Kidney (tissue), 14 donors: ENCODE data around the gene ASPM. TPM values are rescaled to one million over a fixed set of nuclear protein-coding genes. Genes with fewer than 3 reads are reported as not detected.

Experiments used
- DNase-seq, 5 donors: peaks; one replicate each; pipeline ENCODE4 v3.0.0-alpha.2; 2013 to 2020
- FAIRE-seq: peaks from 2 replicates; lab custom pipeline; 2012; peaks lifted over from hg19 to GRCh38; lab: Jason Lieb, UNC
- H3K27ac ChIP-seq, 2 donors: one replicate each; pipeline ENCODE4 v1.7.0; 2013; ENCODE audit warnings: low read depth in 2 of 2, low read length in 2 of 2, inconsistent platforms in 1 of 2
- H3K27me3 ChIP-seq: one replicate; pipeline ENCODE4 v1.7.1; 2013; ENCODE audit warnings: low read length, inconsistent platforms; ENCODE audit not compliant: control insufficient read depth, insufficient read depth
- H3K36me3 ChIP-seq, 3 donors: one replicate each; pipeline versions ENCODE4 v1.7.0 to v1.7.1; 2013; ENCODE audit warnings: low read length in 3 of 3, control low read depth in 1 of 3, inconsistent platforms in 1 of 3; ENCODE audit not compliant: insufficient read depth in 3 of 3, control insufficient read depth in 2 of 3
- H3K4me1 ChIP-seq, 3 donors: one replicate each; pipeline versions ENCODE4 v1.7.0 to v1.7.1; 2013; ENCODE audit warnings: low read length in 3 of 3, inconsistent platforms in 1 of 3, low read depth in 1 of 3; ENCODE audit not compliant: control insufficient read depth in 2 of 3, insufficient read depth in 2 of 3
- H3K4me3 ChIP-seq, 3 donors: one replicate each; pipeline versions ENCODE4 v1.7.0 to v1.8.1; 2013; ENCODE audit warnings: low read length in 3 of 3, control low read depth in 1 of 3, inconsistent platforms in 1 of 3
- H3K9ac ChIP-seq, 3 donors: one replicate each; pipeline versions ENCODE4 v1.7.0 to v1.7.1; 2013; ENCODE audit warnings: low read length in 3 of 3, control low read depth in 1 of 3, inconsistent platforms in 1 of 3
- H3K9me3 ChIP-seq, 3 donors: one replicate each; pipeline versions ENCODE4 v1.7.0 to v1.7.1; 2013; ENCODE audit warnings: low read length in 3 of 3, control low read depth in 1 of 3, inconsistent platforms in 1 of 3; ENCODE audit not compliant: control insufficient read depth in 2 of 3, insufficient read depth in 1 of 3
- CTCF ChIP-seq: IDR thresholded peaks from 3 replicates; pipeline ENCODE4 v1.5.1; 2012; ENCODE audit warnings: mild to moderate bottlenecking, moderate library complexity, borderline replicate concordance; ENCODE audit not compliant: insufficient read depth; ENCODE audit errors: extremely low read depth
- intact Hi-C: fragments of 100-400 bp; cut with DNase I; formaldehyde crosslinking; loops from one replicate; pipeline ENCODE4 v1.11.1; 2022
- polyA plus RNA-seq: library from polyadenylated mRNA; stranded (reverse); fragments of 350-450 nt; fragmentation: Illumina TruSeq; extraction: RNeasy Lipid Tissue Mini Kit (QIAGEN cat#74804); gene quantifications from one replicate; pipeline ENCODE4 v1.2.3, GENCODE V29; 2014; ENCODE audit warnings: low read depth, low replicate concordance; ENCODE audit not compliant: insufficient read depth
- total RNA-seq: library from RNA; stranded (reverse); fragmentation: NEBNext Ultra II Directional; extraction: Animal tissue kit (Norgen Biotek cat#: 25700); gene quantifications from one replicate; pipeline ENCODE4 v1.2.1, GENCODE V29; 2021
- donor health status: control.
- donor health status: control.
- donor health status: control.
- donor health status: control.
- donor health status: control.
- donor health status: DM: yes; HTN: yes; CAD: no.
- donor health status: Normal renal cell carcinoma (clear cell type).

The ASPM gene
- total and polyA plus RNA-seq, 2 donors from 2014 or later = 0.06 to 0.69 TPM

GRCh38 chr1:197170538-197170937 lies 24.1 kb upstream of the ASPM start:
- no peaks in the 10 kb centered on the region for H3K9me3 ChIP-seq
- peaks cover 0 to 6% (median 4%) of the 10 kb centered on the region in 3 donors for H3K36me3 ChIP-seq
- intact Hi-C loops = no loop called here
- H3K4me3 ChIP-seq = no peak overlapping the region
- FAIRE-seq = no peak
- H3K27ac ChIP-seq = no peak overlapping the region
- H3K9ac ChIP-seq = no peak overlapping the region
- DNase-seq = no peak
- no peak for TF ChIP-seq CTCF
- no peaks in the 10 kb centered on the region for H3K27me3 ChIP-seq
- no peaks in the 10 kb centered on the region for H3K4me1 ChIP-seq

GRCh38 chr1:197159461-197159860 lies 13.0 kb upstream of the ASPM start:
- intact Hi-C loops = no loop called here
- Histone ChIP-seq H3K27me3 (no peaks in the 10 kb centered on the region), H3K4me1 (no peaks in the 10 kb centered on the region), H3K9ac (no peak overlapping the region), H3K4me3 (no peak overlapping the region), H3K9me3 (no peaks in the 10 kb centered on the region), H3K36me3 (peaks cover 0 to 6% (median 0%) of the 10 kb centered on the region in 3 donors), H3K27ac (no peak overlapping the region)
- DNase-seq = no peak
- TF ChIP-seq CTCF = no peak
- no peak for FAIRE-seq

GRCh38 chr1:197156692-197157091 lies 10.2 kb upstream of the ASPM start:
- FAIRE-seq = no peak
- Histone ChIP-seq H3K27me3 (no peaks in the 10 kb centered on the region), H3K36me3 (peaks cover 0 to 6% (median 0%) of the 10 kb centered on the region in 3 donors), H3K4me1 (no peaks in the 10 kb centered on the region), H3K4me3 (no peak overlapping the region), H3K9ac (no peak overlapping the region), H3K27ac (no peak overlapping the region), H3K9me3 (no peaks in the 10 kb centered on the region)
- intact Hi-C loops = no loop called here
- no peak for DNase-seq
- no peak for TF ChIP-seq CTCF

- FAIRE-seq (no peak), DNase-seq (no peak)
- Histone ChIP-seq H3K36me3 (no peaks in the 10 kb centered on the region), H3K9ac (no peak overlapping the region), H3K27me3 (no peaks in the 10 kb centered on the region), H3K4me3 (no peak overlapping the region), H3K9me3 (no peaks in the 10 kb centered on the region), H3K27ac (no peak overlapping the region), H3K4me1 (no peaks in the 10 kb centered on the region)
- TF ChIP-seq CTCF = no peak
- intact Hi-C loops = no loop called here
These were observed 6.2 kb upstream of the ASPM start for GRCh38 chr1:197152662-197153061.
